B cell (primary cell): Measurements from ENCODE around the gene FAM118A. TPM values are rescaled to one million over a fixed set of nuclear protein-coding genes. Genes with fewer than 3 reads are reported as not detected.

Experiments used
- ATAC-seq: fragments of 200-7000 bp; cut with Tn5 transposase; one replicate; pipeline ENCODE4 v1.10.0; 2021; ENCODE audit warnings: low read depth, mild to moderate bottlenecking, moderate number of reproducible peaks, moderate library complexity
- CTCF ChIA-PET: fragments of 350-600 bp; sonication (Branson Sonifier 250); formaldehyde crosslinking; loops from one replicate; lab custom pipeline; 2021; ENCODE audit warnings: antibody characterized with exemption, inconsistent platforms; lab: Charles Lee
- POLR2A ChIA-PET: fragments of 350-600 bp; sonication (Branson Sonifier 250); formaldehyde crosslinking; loops from one replicate; lab custom pipeline; 2021; ENCODE audit warnings: antibody characterized with exemption; lab: Charles Lee
- DNase-seq: peaks from one replicate; pipeline ENCODE4 v3.0.0; 2013
- H2AFZ ChIP-seq: 2 replicates; pipeline ENCODE4 v1.6.1; 2012; ENCODE audit warnings: mild to moderate bottlenecking, low read depth, low read length; ENCODE audit not compliant: insufficient read depth, poor library complexity, severe bottlenecking
- H3K27ac ChIP-seq, 2 donors: 1 replicate in 1 of 2; 2 replicates in 1 of 2; pipeline ENCODE4 v1.5.1; 2012 to 2013; ENCODE audit warnings: low read length in 2 of 2, mild to moderate bottlenecking in 2 of 2, moderate library complexity in 1 of 2
- H3K27me3 ChIP-seq, 4 experiments: fragments of 200-600 bp in 1 of 4; sonication (generic) in 1 of 4; replicated peaks in 1 of 4; 1 replicate in 2 of 4; 2 replicates in 2 of 4; pipeline versions ENCODE4 v1.6.1 to v1.7.0; 2013 to 2016; ENCODE audit warnings: low read length in 3 of 4, mild to moderate bottlenecking in 2 of 4, mixed read lengths in 1 of 4, moderate library complexity in 1 of 4; ENCODE audit not compliant: insufficient read depth in 4 of 4, control insufficient read depth in 3 of 4; ENCODE audit errors: control extremely low read depth in 1 of 4
- H3K36me3 ChIP-seq, 2 experiments: replicated peaks in 1 of 2; 1 replicate in 1 of 2; 2 replicates in 1 of 2; pipeline versions ENCODE4 v1.6.1 to v1.7.1; 2013; ENCODE audit warnings: low read length in 1 of 2; ENCODE audit not compliant: insufficient read depth in 2 of 2, control insufficient read depth in 1 of 2; ENCODE audit errors: control extremely low read depth in 1 of 2, extremely low read depth in 1 of 2
- H3K4me1 ChIP-seq, 2 donors: fragments of 200-600 bp in 1 of 2; sonication (generic) in 1 of 2; 1 replicate in 1 of 2; 2 replicates in 1 of 2; pipeline versions ENCODE4 v1.5.1 to v1.6.1; 2013 to 2017; ENCODE audit warnings: low read length in 2 of 2; ENCODE audit not compliant: control insufficient read depth in 2 of 2, insufficient read depth in 2 of 2
- H3K4me2 ChIP-seq: replicated peaks from 2 replicates; pipeline ENCODE3; 2012; ENCODE audit warnings: mild to moderate bottlenecking, low read depth, low read length; ENCODE audit not compliant: poor library complexity, severe bottlenecking
- H3K4me3 ChIP-seq, 5 experiments: fragments of 200-600 bp in 1 of 5; sonication (generic) in 1 of 5; 1 replicate in 3 of 5; 2 replicates in 2 of 5; pipeline versions ENCODE4 v1.5.1 to v1.7.0; 2011 to 2016; ENCODE audit warnings: low read length in 4 of 5, mild to moderate bottlenecking in 4 of 5, low read depth in 2 of 5, control low read depth in 1 of 5, moderate library complexity in 1 of 5; ENCODE audit not compliant: insufficient read depth in 1 of 5; ENCODE audit errors: control extremely low read depth in 1 of 5, extremely low read depth in 1 of 5
- H3K79me2 ChIP-seq: fragments of 200-600 bp; sonication (generic); one replicate; pipeline ENCODE4 v1.6.0; 2016; ENCODE audit warnings: low read length; ENCODE audit not compliant: control insufficient read depth, insufficient read depth
- H3K9ac ChIP-seq: fragments of 200-600 bp; sonication (generic); 2 replicates; pipeline ENCODE4 v1.6.1; 2017; ENCODE audit warnings: mild to moderate bottlenecking, low read length, moderate library complexity
- H3K9me3 ChIP-seq, 3 donors: one replicate each; pipeline versions ENCODE4 v1.6.1 to v1.7.1; 2013; ENCODE audit warnings: low read length in 2 of 3; ENCODE audit not compliant: control insufficient read depth in 2 of 3, insufficient read depth in 1 of 3; ENCODE audit errors: control extremely low read depth in 1 of 3
- H4K20me1 ChIP-seq: 2 replicates; pipeline ENCODE4 v1.6.0; 2012; ENCODE audit warnings: mild to moderate bottlenecking, low read length; ENCODE audit not compliant: insufficient read depth, control insufficient read depth, poor library complexity, severe bottlenecking
- H3K27ac Mint-ChIP-seq: one replicate; pipeline ENCODE4 v1.8.0; 2021; ENCODE audit warnings: mixed read lengths
- H3K27me3 Mint-ChIP-seq: one replicate; pipeline ENCODE4 v1.8.0; 2021; ENCODE audit warnings: mixed read lengths
- H3K4me1 Mint-ChIP-seq: one replicate; pipeline ENCODE4 v1.8.0; 2021; ENCODE audit warnings: mixed read lengths
- H3K4me3 Mint-ChIP-seq: one replicate; pipeline ENCODE4 v1.8.0; 2021; ENCODE audit warnings: mixed read lengths
- H3K9me3 Mint-ChIP-seq: one replicate; pipeline ENCODE4 v1.8.0; 2022; ENCODE audit warnings: mixed read lengths; ENCODE audit not compliant: insufficient read depth
- EZH2 ChIP-seq: IDR thresholded peaks from 2 replicates; pipeline ENCODE4 v1.6.1; 2012; ENCODE audit warnings: borderline replicate concordance, low read depth, mild to moderate bottlenecking, moderate library complexity, low read length; ENCODE audit not compliant: insufficient read depth, poor library complexity, severe bottlenecking
- WGBS: methylation state at CpG from one replicate; pipeline ENCODE4 v1.1.5; 2013; ENCODE audit warnings: missing lambda C conversion rate; ENCODE audit not compliant: insufficient coverage; 5-methylcytosine and 5-hydroxymethylcytosine counted together
- intact Hi-C: fragments of 100-400 bp; cut with micrococcal nuclease; formaldehyde crosslinking; loops from one replicate; pipeline ENCODE4 v1.10.0; 2022
- polyA plus RNA-seq: library from polyadenylated mRNA; depleted of rRNA; stranded (reverse); fragments of >200 nt; gene quantifications from 2 replicates; pipeline ENCODE4 v1.2.3, GENCODE V29; 2012
- total RNA-seq, 2 donors: library from RNA; stranded (reverse); fragments of 120-200 nt in 1 of 2; gene quantifications; 1 replicate in 1 of 2; 2 replicates in 1 of 2; pipeline versions ENCODE4 v1.2.3 to v1.2.4, GENCODE V29; 2013 to 2022
- TF ChIP-seq, protein P1 (sequence below): fragments of 200-600 bp; IDR thresholded peaks from one replicate; pipeline ENCODE4 v1.8.0; 2022; ENCODE audit warnings: antibody characterized with exemption, mild to moderate bottlenecking

FAM118A gene
- total and polyA plus RNA-seq, 2 donors (not counting 1 experiment from before 2014, with no cell fraction given), result 66.5 to 216 TPM

DNA sequence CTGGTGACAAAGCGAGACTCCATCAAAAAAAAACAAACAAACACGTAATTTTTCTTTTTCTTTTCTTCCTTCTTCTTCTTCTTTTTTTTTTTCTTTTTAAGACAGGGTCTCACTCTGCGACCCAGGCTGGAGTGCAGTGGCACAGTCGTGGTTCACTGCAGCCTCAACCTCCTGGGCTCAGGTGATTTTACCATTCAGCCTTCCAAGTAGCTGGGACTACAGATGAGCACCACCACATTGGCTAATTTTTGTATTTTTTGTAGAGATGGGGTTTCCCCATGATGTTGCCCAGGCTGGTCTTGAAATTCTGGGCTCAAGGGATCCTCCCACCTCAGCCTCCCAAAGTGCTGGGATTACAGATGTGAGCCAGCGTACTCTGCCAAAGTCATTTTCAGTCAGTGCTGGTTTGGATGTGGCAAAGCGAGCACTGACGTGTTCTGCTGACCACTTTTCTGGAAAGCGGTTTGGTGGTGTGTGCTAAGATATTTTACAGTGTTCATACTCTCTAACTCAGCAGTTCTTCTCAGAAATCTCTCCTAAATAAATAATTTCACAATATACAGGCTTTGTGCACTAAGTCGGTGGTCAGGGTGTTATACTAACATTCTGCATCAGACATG is 10.7 kb downstream of the FAM118A start:
- TF ChIP-seq EZH2, result no peak
- TF ChIP-seq, protein P1, sequence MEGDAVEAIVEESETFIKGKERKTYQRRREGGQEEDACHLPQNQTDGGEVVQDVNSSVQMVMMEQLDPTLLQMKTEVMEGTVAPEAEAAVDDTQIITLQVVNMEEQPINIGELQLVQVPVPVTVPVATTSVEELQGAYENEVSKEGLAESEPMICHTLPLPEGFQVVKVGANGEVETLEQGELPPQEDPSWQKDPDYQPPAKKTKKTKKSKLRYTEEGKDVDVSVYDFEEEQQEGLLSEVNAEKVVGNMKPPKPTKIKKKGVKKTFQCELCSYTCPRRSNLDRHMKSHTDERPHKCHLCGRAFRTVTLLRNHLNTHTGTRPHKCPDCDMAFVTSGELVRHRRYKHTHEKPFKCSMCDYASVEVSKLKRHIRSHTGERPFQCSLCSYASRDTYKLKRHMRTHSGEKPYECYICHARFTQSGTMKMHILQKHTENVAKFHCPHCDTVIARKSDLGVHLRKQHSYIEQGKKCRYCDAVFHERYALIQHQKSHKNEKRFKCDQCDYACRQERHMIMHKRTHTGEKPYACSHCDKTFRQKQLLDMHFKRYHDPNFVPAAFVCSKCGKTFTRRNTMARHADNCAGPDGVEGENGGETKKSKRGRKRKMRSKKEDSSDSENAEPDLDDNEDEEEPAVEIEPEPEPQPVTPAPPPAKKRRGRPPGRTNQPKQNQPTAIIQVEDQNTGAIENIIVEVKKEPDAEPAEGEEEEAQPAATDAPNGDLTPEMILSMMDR, result no peak
- peaks cover 25 to 28% of the 10 kb centered on the region in 2 donors for H3K4me1 ChIP-seq
- ATAC-seq, result no peak
- H3K4me3 ChIP-seq, result no peak overlapping the region
- H3K9ac ChIP-seq, result no peak overlapping the region
- H3K4me1 Mint-ChIP-seq, result peaks cover 33% of the 10 kb centered on the region
- ChIA-PET POLR2A (interaction anchor here (0.7 kb wide), 1 partner anchor 10 kb away, joined by 3 read pairs; no protein-coding TSS in a partner anchor), CTCF (interaction anchor here (0.6 kb wide), 1 partner anchor 112 kb away, joined by 3 read pairs; no protein-coding TSS in a partner anchor)
- WGBS, result 84% methylated on average over 5 of the region's 9 CpGs
- H3K9me3 Mint-ChIP-seq, result no peaks in the 10 kb centered on the region
- no peak overlapping the region for H3K4me2 ChIP-seq
- no peak overlapping the region for H3K27ac Mint-ChIP-seq
- no peak for DNase-seq
- no peaks in the 10 kb centered on the region for H3K27me3 Mint-ChIP-seq
- H2AFZ ChIP-seq, result no peak overlapping the region
- no peaks in the 10 kb centered on the region for H3K9me3 ChIP-seq
- intact Hi-C loops, result no loop called here
- H3K36me3 ChIP-seq, result peaks cover 0 to 38% of the 10 kb centered on the region in 2 experiments
- H3K4me3 Mint-ChIP-seq, result no peak overlapping the region
- H4K20me1 ChIP-seq, result peaks cover 13% of the 10 kb centered on the region
- no peak overlapping the region for H3K27ac ChIP-seq
- no peaks in the 10 kb centered on the region for H3K27me3 ChIP-seq
- peaks cover 74% of the 10 kb centered on the region for H3K79me2 ChIP-seq

DNA sequence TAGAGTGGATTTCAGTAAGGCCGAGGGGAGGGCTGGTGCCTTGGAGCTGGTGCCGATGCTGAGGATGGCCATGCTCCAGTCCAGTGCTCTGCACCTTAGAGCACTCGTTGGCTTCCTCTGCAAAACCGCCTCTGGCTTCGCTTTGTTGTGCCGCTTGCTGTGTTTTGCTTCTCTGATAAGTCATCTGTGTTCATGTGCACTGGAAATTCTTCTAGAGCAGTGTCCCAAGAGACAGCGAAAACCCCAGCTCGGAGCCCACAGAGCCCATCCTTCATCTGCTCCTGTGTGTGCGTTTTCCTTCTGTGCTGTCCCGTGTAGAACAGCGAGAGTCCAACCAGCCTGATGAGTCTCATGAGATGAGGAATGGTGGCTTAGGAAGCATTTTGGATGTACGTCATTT is 12.1 kb downstream of the FAM118A start:
- no peak overlapping the region for H3K4me3 ChIP-seq
- Mint-ChIP-seq H3K4me1 (peaks cover 33% of the 10 kb centered on the region), H3K4me3 (peak overlapping the region; percentile 32), H3K9me3 (no peaks in the 10 kb centered on the region), H3K27ac (no peak overlapping the region), H3K27me3 (no peaks in the 10 kb centered on the region)
- H3K4me1 ChIP-seq, result peaks cover 25 to 28% of the 10 kb centered on the region in 2 donors
- CTCF ChIA-PET, result interaction anchor here (0.7 kb wide), 1 partner anchor 9 kb away, joined by 3 read pairs; no protein-coding TSS in a partner anchor
- no peak overlapping the region for H2AFZ ChIP-seq
- TF ChIP-seq, protein P1, result no peak
- no peak for TF ChIP-seq EZH2
- H3K9me3 ChIP-seq, result no peaks in the 10 kb centered on the region
- peak; percentile 22 for ATAC-seq
- no peak for DNase-seq
- intact Hi-C loops, result no loop called here
- no peak overlapping the region for H3K4me2 ChIP-seq
- H3K27me3 ChIP-seq, result no peaks in the 10 kb centered on the region
- peaks cover 20% of the 10 kb centered on the region for H4K20me1 ChIP-seq
- peaks cover 68% of the 10 kb centered on the region for H3K79me2 ChIP-seq
- H3K36me3 ChIP-seq, result peaks cover 0 to 43% of the 10 kb centered on the region in 2 experiments
- no peak overlapping the region for H3K27ac ChIP-seq
- 28% methylated on average over 10 of the region's 12 CpGs for WGBS
- POLR2A ChIA-PET, result interaction anchor here (0.9 kb wide), 1 partner anchor 33 kb away, joined by 3 read pairs; no protein-coding TSS in a partner anchor
- no peak overlapping the region for H3K9ac ChIP-seq
